LHCN-M2 (cell line): ENCODE data around the gene NUDCD3. TPM values are rescaled to one million over a fixed set of nuclear protein-coding genes. Genes with fewer than 3 reads are reported as not detected.

Experiments used
- DNase-seq: peaks from one replicate; pipeline ENCODE4 v3.0.0-alpha.2; 2012; ENCODE audit warnings: low read depth
- total RNA-seq: library from RNA; depleted of rRNA; stranded (reverse); fragments of >200 nt; gene quantifications from 2 replicates; pipeline ENCODE4 v1.2.3, GENCODE V29; 2014; rRNA removed

NUDCD3 gene
- total RNA-seq, 1 experiment from 2014 or later, result 79.7 TPM

- no peak for DNase-seq
These were observed 122.0 kb downstream of the NUDCD3 start for GRCh38 chr7:44368455-44368854.

- DNase-seq, result peak; percentile 87
These were observed 122.9 kb downstream of the NUDCD3 start for GRCh38 chr7:44367475-44368043.

- DNase-seq, result no peak
These were observed 123.5 kb downstream of the NUDCD3 start for GRCh38 chr7:44366986-44367385.

- no peak for DNase-seq
These were observed 136.8 kb downstream of the NUDCD3 start for GRCh38 chr7:44353668-44354067.

GRCh38 chr7:44348851-44349781, 141.3 kb downstream of the NUDCD3 start:
- DNase-seq, result peak; percentile 37

GRCh38 chr7:44348300-44348699, 142.2 kb downstream of the NUDCD3 start:
- DNase-seq, result peak; percentile 67

GRCh38 chr7:44347546-44348114, 142.8 kb downstream of the NUDCD3 start:
- DNase-seq, result no peak

GRCh38 chr7:44346063-44346462, 144.4 kb downstream of the NUDCD3 start:
- DNase-seq, result no peak

- DNase-seq, result no peak
These were observed 149.1 kb downstream of the NUDCD3 start for GRCh38 chr7:44341401-44341800.

GRCh38 chr7:44338600-44338999, 151.9 kb downstream of the NUDCD3 start:
- no peak for DNase-seq

- DNase-seq, result no peak
These were observed 154.0 kb downstream of the NUDCD3 start for GRCh38 chr7:44336491-44336890.

- DNase-seq, result no peak
These were observed 155.3 kb downstream of the NUDCD3 start for GRCh38 chr7:44335184-44335583.

GRCh38 chr7:44334734-44335097, 155.7 kb downstream of the NUDCD3 start:
- DNase-seq, result no peak

GRCh38 chr7:44333911-44334733, 156.3 kb downstream of the NUDCD3 start:
- no peak for DNase-seq

GRCh38 chr7:44331682-44332081, 158.8 kb downstream of the NUDCD3 start:
- DNase-seq, result no peak

GRCh38 chr7:44330331-44330730, 160.1 kb downstream of the NUDCD3 start:
- DNase-seq, result no peak

- DNase-seq, result no peak
These were observed 160.6 kb downstream of the NUDCD3 start for GRCh38 chr7:44329888-44330287.

Other genes starting within 250 kb of the NUDCD3 start
- gene CAMK2B, start 165.1 kb downstream of the NUDCD3 start, total RNA-seq, result 0.06 TPM in 2 replicates
- gene NPC1L1, start 50.7 kb upstream of the NUDCD3 start, total RNA-seq, result not detected in 2 replicates
- gene DDX56, start 83.2 kb upstream of the NUDCD3 start, total RNA-seq, result 122 and 131 TPM in 2 replicates
- gene TMED4, start 91.6 kb upstream of the NUDCD3 start, total RNA-seq, result 241 and 253 TPM in 2 replicates
- 99.8 and 104 TPM in 2 replicates for gene OGDH, start 116.0 kb upstream of the NUDCD3 start, total RNA-seq